HEK293 (cell line): Measurements from ENCODE around the gene EID2.
A peak's percentile ranks its signal among the peaks of the same experiment; 100 is the strongest.

Experiments used
- CTCF ChIA-PET: fragments of 350-600 bp; formaldehyde crosslinking; extraction: SDS; loops from one replicate; lab custom pipeline; 2021; ENCODE audit warnings: antibody characterized with exemption; lab: Yijun Ruan, JAX
- POLR2A ChIA-PET: fragments of 300-600 bp; formaldehyde crosslinking; extraction: SDS; loops from one replicate; lab custom pipeline; 2020; ENCODE audit warnings: antibody characterized with exemption, inconsistent platforms; lab: Yijun Ruan, JAX
- H3K27ac ChIP-seq: fragments of 200-500 bp; sonication (Bioruptor generic); 2 replicates; pipeline ENCODE4 v1.5.1; 2014; ENCODE audit warnings: low read depth, low read length, control low read depth, inconsistent platforms; ENCODE audit errors: extremely low read depth
- H3K36me3 ChIP-seq, 2 experiments: fragments of 200-500 bp in 1 of 2; sonication (Bioruptor generic) in 1 of 2; 1 replicate in 1 of 2; 2 replicates in 1 of 2; pipeline ENCODE4 v1.5.1; 2014 to 2017; ENCODE audit warnings: inconsistent platforms in 2 of 2, low read length in 2 of 2; ENCODE audit not compliant: control insufficient read depth in 2 of 2, insufficient read depth in 1 of 2
- H3K4me1 ChIP-seq: fragments of 200-500 bp; sonication (Bioruptor generic); 2 replicates; pipeline ENCODE4 v1.5.1; 2014; ENCODE audit warnings: mild to moderate bottlenecking, low read length, inconsistent platforms; ENCODE audit not compliant: control insufficient read depth, insufficient read depth
- H3K4me3 ChIP-seq: 2 replicates; pipeline ENCODE4 v1.5.1; 2011; ENCODE audit warnings: low read depth, mild to moderate bottlenecking, control low read depth, low read length, moderate library complexity
- H3K9me3 ChIP-seq: fragments of 200-500 bp; sonication (Bioruptor generic); 2 replicates; pipeline ENCODE4 v1.5.1; 2014; ENCODE audit warnings: low read depth, low read length, inconsistent platforms; ENCODE audit not compliant: control insufficient read depth, insufficient read depth
- IKZF3 ChIP-seq: fragments of 450-650 bp; IDR thresholded peaks from 2 replicates; pipeline ENCODE4 v1.5.0; 2018; ENCODE audit warnings: missing biosample characterization, mild to moderate bottlenecking, missing genetic modification characterization, moderate library complexity
- KLF10 ChIP-seq: fragments of 450-650 bp; IDR thresholded peaks from 2 replicates; pipeline ENCODE4 v1.5.1; 2018; ENCODE audit warnings: missing biosample characterization, mild to moderate bottlenecking, missing genetic modification characterization
- KLF9 ChIP-seq: fragments of 450-650 bp; formaldehyde crosslinking; IDR thresholded peaks from 2 replicates; pipeline ENCODE4 v1.5.1; 2016; ENCODE audit warnings: missing biosample characterization, missing genetic modification characterization, low read depth
- OSR2 ChIP-seq: fragments of 450-650 bp; formaldehyde crosslinking; IDR thresholded peaks from 2 replicates; pipeline ENCODE4 v1.5.1; 2016; ENCODE audit warnings: missing biosample characterization, missing genetic modification characterization
- ZBTB8A ChIP-seq: fragments of 450-650 bp; formaldehyde crosslinking; IDR thresholded peaks from 2 replicates; pipeline ENCODE4 v1.5.1; 2016; ENCODE audit warnings: missing biosample characterization, missing genetic modification characterization
- ZFHX2 ChIP-seq: fragments of 450-650 bp; formaldehyde crosslinking; conservative IDR thresholded peaks from 2 replicates; pipeline ENCODE4 v1.5.1; 2016; ENCODE audit warnings: missing biosample characterization, missing genetic modification characterization
- ZFP37 ChIP-seq: fragments of 450-650 bp; formaldehyde crosslinking; IDR thresholded peaks from 2 replicates; pipeline ENCODE4 v1.5.1; 2016; ENCODE audit warnings: missing biosample characterization, missing genetic modification characterization
- ZNF10 ChIP-seq: fragments of 450-650 bp; formaldehyde crosslinking; IDR thresholded peaks from 2 replicates; pipeline ENCODE4 v1.5.1; 2017; ENCODE audit warnings: missing biosample characterization, missing genetic modification characterization
- ZNF121 ChIP-seq: fragments of 450-650 bp; formaldehyde crosslinking; IDR thresholded peaks from 2 replicates; pipeline ENCODE4 v1.5.1; 2016; ENCODE audit warnings: missing biosample characterization, missing genetic modification characterization
- ZNF16 ChIP-seq: fragments of 450-650 bp; formaldehyde crosslinking; IDR thresholded peaks from 2 replicates; pipeline ENCODE4 v1.5.1; 2016; ENCODE audit warnings: low read depth, missing biosample characterization, missing genetic modification characterization
- ZNF24 ChIP-seq: fragments of 450-650 bp; formaldehyde crosslinking; IDR thresholded peaks from 2 replicates; pipeline ENCODE4 v1.5.1; 2016; ENCODE audit warnings: missing biosample characterization, missing genetic modification characterization
- ZNF571 ChIP-seq: fragments of 450-650 bp; formaldehyde crosslinking; IDR thresholded peaks from 2 replicates; pipeline ENCODE4 v1.5.0; 2017; ENCODE audit warnings: missing biosample characterization, missing genetic modification characterization
- ZNF596 ChIP-seq: fragments of 450-650 bp; IDR thresholded peaks from 2 replicates; pipeline ENCODE4 v1.5.0; 2018; ENCODE audit warnings: missing biosample characterization, mild to moderate bottlenecking, missing genetic modification characterization, moderate library complexity
- ZNF660 ChIP-seq: fragments of 450-650 bp; IDR thresholded peaks from 2 replicates; pipeline ENCODE4 v1.5.1; 2018; ENCODE audit warnings: missing biosample characterization, mild to moderate bottlenecking, missing genetic modification characterization
- TF ChIP-seq, protein P1 (sequence below): fragments of 450-650 bp; formaldehyde crosslinking; IDR thresholded peaks from 2 replicates; pipeline ENCODE4 v1.5.1; 2016; ENCODE audit warnings: missing biosample characterization, missing genetic modification characterization
- TF ChIP-seq, protein P2 (sequence below): fragments of 450-650 bp; formaldehyde crosslinking; IDR thresholded peaks from 2 replicates; pipeline ENCODE4 v1.5.1; 2016; ENCODE audit warnings: missing biosample characterization, missing genetic modification characterization
- TF ChIP-seq, protein P3 (sequence below): fragments of 450-650 bp; formaldehyde crosslinking; IDR thresholded peaks from 2 replicates; pipeline ENCODE4 v1.5.1; 2016; ENCODE audit warnings: missing biosample characterization, missing genetic modification characterization
- TF ChIP-seq, protein P4 (sequence below): fragments of 450-650 bp; formaldehyde crosslinking; IDR thresholded peaks from 2 replicates; pipeline ENCODE4 v1.5.1; 2017; ENCODE audit warnings: missing biosample characterization, missing genetic modification characterization
- TF ChIP-seq, protein P5 (sequence below): fragments of 450-650 bp; formaldehyde crosslinking; IDR thresholded peaks from 2 replicates; pipeline ENCODE4 v1.5.1; 2016; ENCODE audit warnings: missing biosample characterization, missing genetic modification characterization

Gene EID2

DNA sequence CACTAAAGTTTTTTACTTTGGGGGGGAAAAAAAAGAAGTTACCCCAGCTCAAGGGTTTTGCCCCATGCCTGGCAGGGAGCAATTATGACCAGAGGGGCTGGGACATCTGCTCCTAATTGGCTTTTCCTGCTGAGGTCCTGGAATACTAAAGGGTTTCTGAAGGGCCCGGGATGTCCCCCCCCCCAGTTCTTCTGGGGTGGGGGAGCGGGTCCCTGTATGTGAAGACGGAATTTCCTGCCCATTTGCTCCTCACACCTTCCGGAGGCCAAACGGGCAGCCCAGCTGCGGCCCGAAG, 42.3 kb downstream of the EID2 start:
- peak; percentile 87 for TF ChIP-seq IKZF3
- 0 out of 2 replicates have a peak, but pooled peaks have one; percentile 21 for TF ChIP-seq ZNF10 (tag by site-specific recombination)
- no peak for TF ChIP-seq ZFP37 (tag by site-specific recombination)
- TF ChIP-seq, protein P1, sequence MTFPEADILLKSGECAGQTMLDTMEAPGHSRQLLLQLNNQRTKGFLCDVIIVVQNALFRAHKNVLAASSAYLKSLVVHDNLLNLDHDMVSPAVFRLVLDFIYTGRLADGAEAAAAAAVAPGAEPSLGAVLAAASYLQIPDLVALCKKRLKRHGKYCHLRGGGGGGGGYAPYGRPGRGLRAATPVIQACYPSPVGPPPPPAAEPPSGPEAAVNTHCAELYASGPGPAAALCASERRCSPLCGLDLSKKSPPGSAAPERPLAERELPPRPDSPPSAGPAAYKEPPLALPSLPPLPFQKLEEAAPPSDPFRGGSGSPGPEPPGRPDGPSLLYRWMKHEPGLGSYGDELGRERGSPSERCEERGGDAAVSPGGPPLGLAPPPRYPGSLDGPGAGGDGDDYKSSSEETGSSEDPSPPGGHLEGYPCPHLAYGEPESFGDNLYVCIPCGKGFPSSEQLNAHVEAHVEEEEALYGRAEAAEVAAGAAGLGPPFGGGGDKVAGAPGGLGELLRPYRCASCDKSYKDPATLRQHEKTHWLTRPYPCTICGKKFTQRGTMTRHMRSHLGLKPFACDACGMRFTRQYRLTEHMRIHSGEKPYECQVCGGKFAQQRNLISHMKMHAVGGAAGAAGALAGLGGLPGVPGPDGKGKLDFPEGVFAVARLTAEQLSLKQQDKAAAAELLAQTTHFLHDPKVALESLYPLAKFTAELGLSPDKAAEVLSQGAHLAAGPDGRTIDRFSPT (tag by site-specific recombination), result peak; percentile 77; the same call in 1 of the 2 replicates
- TF ChIP-seq, protein P2, sequence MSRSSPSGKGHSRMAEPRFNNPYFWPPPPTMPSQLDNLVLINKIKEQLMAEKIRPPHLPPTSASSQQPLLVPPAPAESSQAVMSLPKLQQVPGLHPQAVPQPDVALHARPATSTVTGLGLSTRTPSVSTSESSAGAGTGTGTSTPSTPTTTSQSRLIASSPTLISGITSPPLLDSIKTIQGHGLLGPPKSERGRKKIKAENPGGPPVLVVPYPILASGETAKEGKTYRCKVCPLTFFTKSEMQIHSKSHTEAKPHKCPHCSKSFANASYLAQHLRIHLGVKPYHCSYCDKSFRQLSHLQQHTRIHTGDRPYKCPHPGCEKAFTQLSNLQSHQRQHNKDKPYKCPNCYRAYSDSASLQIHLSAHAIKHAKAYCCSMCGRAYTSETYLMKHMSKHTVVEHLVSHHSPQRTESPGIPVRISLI (tag by site-specific recombination), result 0 out of 2 replicates have a peak, but pooled peaks have one; percentile 42
- TF ChIP-seq, protein P3, sequence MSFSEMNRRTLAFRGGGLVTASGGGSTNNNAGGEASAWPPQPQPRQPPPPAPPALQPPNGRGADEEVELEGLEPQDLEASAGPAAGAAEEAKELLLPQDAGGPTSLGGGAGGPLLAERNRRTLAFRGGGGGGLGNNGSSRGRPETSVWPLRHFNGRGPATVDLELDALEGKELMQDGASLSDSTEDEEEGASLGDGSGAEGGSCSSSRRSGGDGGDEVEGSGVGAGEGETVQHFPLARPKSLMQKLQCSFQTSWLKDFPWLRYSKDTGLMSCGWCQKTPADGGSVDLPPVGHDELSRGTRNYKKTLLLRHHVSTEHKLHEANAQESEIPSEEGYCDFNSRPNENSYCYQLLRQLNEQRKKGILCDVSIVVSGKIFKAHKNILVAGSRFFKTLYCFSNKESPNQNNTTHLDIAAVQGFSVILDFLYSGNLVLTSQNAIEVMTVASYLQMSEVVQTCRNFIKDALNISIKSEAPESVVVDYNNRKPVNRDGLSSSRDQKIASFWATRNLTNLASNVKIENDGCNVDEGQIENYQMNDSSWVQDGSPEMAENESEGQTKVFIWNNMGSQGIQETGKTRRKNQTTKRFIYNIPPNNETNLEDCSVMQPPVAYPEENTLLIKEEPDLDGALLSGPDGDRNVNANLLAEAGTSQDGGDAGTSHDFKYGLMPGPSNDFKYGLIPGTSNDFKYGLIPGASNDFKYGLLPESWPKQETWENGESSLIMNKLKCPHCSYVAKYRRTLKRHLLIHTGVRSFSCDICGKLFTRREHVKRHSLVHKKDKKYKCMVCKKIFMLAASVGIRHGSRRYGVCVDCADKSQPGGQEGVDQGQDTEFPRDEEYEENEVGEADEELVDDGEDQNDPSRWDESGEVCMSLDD (tag by site-specific recombination), result 0 out of 2 replicates have a peak, but pooled peaks have one; percentile 59
- no peak for TF ChIP-seq ZNF24 (tag by site-specific recombination)
- TF ChIP-seq ZNF596 (tag by site-specific recombination), result 0 out of 2 replicates have a peak, but pooled peaks have one; percentile 12
- TF ChIP-seq OSR2, result no peak
- TF ChIP-seq ZBTB8A, result peak; percentile 36
- no peak for TF ChIP-seq ZNF571 (tag by site-specific recombination)
- TF ChIP-seq, protein P4, sequence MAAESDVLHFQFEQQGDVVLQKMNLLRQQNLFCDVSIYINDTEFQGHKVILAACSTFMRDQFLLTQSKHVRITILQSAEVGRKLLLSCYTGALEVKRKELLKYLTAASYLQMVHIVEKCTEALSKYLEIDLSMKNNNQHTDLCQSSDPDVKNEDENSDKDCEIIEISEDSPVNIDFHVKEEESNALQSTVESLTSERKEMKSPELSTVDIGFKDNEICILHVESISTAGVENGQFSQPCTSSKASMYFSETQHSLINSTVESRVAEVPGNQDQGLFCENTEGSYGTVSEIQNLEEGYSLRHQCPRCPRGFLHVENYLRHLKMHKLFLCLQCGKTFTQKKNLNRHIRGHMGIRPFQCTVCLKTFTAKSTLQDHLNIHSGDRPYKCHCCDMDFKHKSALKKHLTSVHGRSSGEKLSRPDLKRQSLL (tag by site-specific recombination), result 0 out of 2 replicates have a peak, but pooled peaks have one; percentile 27
- 0 out of 2 replicates have a peak, but pooled peaks have one; percentile 46 for TF ChIP-seq KLF10 (tag by site-specific recombination)
- TF ChIP-seq, protein P5, sequence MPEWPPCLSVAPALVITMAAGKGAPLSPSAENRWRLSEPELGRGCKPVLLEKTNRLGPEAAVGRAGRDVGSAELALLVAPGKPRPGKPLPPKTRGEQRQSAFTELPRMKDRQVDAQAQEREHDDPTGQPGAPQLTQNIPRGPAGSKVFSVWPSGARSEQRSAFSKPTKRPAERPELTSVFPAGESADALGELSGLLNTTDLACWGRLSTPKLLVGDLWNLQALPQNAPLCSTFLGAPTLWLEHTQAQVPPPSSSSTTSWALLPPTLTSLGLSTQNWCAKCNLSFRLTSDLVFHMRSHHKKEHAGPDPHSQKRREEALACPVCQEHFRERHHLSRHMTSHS (tag by site-specific recombination), result no peak
- peak; percentile 81; the same call in 1 of the 2 replicates for TF ChIP-seq ZNF660 (tag by site-specific recombination)
- TF ChIP-seq, all 188 proteins: peak for 10
- H3K9me3 ChIP-seq, result no peaks in the 10 kb centered on the region
- peaks cover 16% of the 10 kb centered on the region for H3K4me1 ChIP-seq
- ChIA-PET CTCF (interaction anchor here (0.5 to 4.9 kb wide), 25 partner anchors 11 to 570 kb away, joined by 3 to 59 read pairs (median 5); partner anchors contain the start of genes EID2, EID2B, RPS16 and TIMM50), POLR2A (interaction anchor here (0.5 to 3.5 kb wide), 14 partner anchors 10 to 829 kb away, joined by 3 to 29 read pairs (median 5); partner anchors contain the start of genes EID2B, RPS16, SUPT5H and TIMM50)
- peaks cover 0 to 3% of the 10 kb centered on the region in 2 experiments; a peak in 1 of 3 replicates for H3K36me3 ChIP-seq
- H3K27ac ChIP-seq, result peak overlapping the region; percentile 2; the same call in 1 of the 2 replicates
- H3K4me3 ChIP-seq, result no peak overlapping the region

DNA sequence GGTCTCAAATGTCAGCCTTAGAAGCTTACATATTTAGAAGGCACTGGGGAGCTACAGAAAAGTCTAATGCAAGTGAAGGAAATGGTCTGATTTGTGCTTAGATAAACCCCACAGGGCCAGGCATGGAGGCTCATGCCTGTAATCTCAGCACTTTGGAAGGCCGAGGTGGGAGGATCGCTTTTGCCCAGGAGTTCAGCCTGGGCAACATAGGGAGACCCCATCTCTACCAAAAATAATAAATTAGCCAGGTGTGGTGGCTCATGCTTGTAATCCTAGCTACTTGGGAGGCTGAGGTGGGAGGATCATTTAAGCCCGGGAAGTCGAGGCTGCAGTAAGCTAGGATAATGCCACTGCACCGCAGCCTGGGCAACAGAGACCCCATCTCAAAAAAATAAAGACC, 43.9 kb downstream of the EID2 start:
- H3K9me3 ChIP-seq, result no peaks in the 10 kb centered on the region
- H3K36me3 ChIP-seq, result peaks cover 11 to 19% of the 10 kb centered on the region in 2 experiments
- ChIA-PET POLR2A (interaction anchor here (1.1 to 3.5 kb wide), 3 partner anchors 11 to 60 kb away, joined by 5 to 11 read pairs (median 7); partner anchors contain the start of genes RPS16 and TIMM50), CTCF (interaction anchor here (0.6 to 4.2 kb wide), 13 partner anchors 15 to 596 kb away, joined by 3 to 20 read pairs (median 3); partner anchors contain the start of genes EID2, EID2B, NFKBIB and RPS16)
- no peak overlapping the region for H3K27ac ChIP-seq
- no peak overlapping the region for H3K4me3 ChIP-seq
- peaks cover 16% of the 10 kb centered on the region for H3K4me1 ChIP-seq
- TF ChIP-seq ZNF121 (peak; percentile 82), ZNF16 (tag by site-specific recombination) (0 out of 2 replicates have a peak, but pooled peaks have one; percentile 28), KLF9 (no peak), ZFHX2 (no peak)
